ENCODE results near the gene LARGE1. TPM values are rescaled to one million over a fixed set of nuclear protein-coding genes. Genes with fewer than 3 reads are reported as not detected.
A peak's percentile ranks its signal among the peaks of the same experiment; 100 is the strongest.

The LARGE1 gene
- total and polyA plus RNA-seq, 9 of the 15 experiments (the other 6 are each of a cell fraction or from before 2014, with no cell fraction given): 0.01 to 0.66 (median 0.14) TPM; not detected in 2

DNA sequence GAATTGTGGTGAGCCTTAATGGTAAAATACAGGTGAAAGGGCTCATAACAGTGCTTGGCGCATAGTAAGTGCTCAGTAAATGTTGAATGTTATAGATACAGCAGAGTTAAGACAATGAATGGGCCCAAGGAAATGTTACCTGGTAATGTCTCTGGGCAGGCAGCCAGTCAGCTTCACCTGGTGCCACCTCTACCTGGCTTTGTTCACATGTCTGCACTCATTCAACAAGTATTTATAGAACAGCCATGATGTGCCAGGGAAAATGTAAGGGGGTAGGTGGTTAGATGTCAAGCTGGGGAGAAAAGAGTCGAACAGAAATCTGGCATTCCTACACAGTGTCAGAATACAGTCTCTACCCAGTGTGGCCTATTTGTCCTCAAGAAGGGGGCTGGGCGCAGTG lies 623.3 kb downstream of the LARGE1 start (continued):
- TF ChIP-seq ZNF408 (CRISPR knock-in tag; IDR thresholded peaks at IDR 0.05; ENCODE audit: low read depth) (no peak), PHTF2 (CRISPR knock-in tag; IDR thresholded peaks at IDR 0.05) (no peak), ZNF589 (CRISPR knock-in tag; IDR thresholded peaks at IDR 0.05; ENCODE audit: low read depth) (no peak), ZNF584 (CRISPR knock-in tag; IDR thresholded peaks at IDR 0.05; ENCODE audit: low read depth) (no peak), ZNF57 (CRISPR knock-in tag; IDR thresholded peaks at IDR 0.05) (no peak), ELF1 (tag; IDR thresholded peaks at IDR 0.05) (no peak), HES1 (IDR thresholded peaks at IDR 0.05; ENCODE audit: low read depth) (no peak)
- TF ChIP-seq, protein P1, sequence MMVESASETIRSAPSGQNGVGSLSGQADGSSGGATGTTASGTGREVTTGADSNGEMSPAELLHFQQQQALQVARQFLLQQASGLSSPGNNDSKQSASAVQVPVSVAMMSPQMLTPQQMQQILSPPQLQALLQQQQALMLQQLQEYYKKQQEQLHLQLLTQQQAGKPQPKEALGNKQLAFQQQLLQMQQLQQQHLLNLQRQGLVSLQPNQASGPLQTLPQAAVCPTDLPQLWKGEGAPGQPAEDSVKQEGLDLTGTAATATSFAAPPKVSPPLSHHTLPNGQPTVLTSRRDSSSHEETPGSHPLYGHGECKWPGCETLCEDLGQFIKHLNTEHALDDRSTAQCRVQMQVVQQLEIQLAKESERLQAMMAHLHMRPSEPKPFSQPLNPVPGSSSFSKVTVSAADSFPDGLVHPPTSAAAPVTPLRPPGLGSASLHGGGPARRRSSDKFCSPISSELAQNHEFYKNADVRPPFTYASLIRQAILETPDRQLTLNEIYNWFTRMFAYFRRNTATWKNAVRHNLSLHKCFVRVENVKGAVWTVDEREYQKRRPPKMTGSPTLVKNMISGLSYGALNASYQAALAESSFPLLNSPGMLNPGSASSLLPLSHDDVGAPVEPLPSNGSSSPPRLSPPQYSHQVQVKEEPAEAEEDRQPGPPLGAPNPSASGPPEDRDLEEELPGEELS (CRISPR knock-in tag; IDR thresholded peaks at IDR 0.05; ENCODE audit: borderline replicate concordance): no peak

- ChIA-PET CTCF (ENCODE audit: low intra/inter-chr PET ratio) (no interaction called here), POLR2A (no interaction called here)
- no peak overlapping the region for H3K9ac ChIP-seq (ENCODE audit: insufficient read depth in 1 of 2, low read depth in 2 of 2, low read length in 2 of 2)
- no TSS peak for BruUV-seq (replicated peaks)
- peaks cover 0 to under 1% of the 10 kb centered on the region in 2 experiments; a peak in 1 of 5 replicates for H3K27me3 ChIP-seq (ENCODE audit: control insufficient read depth in 2 of 2, insufficient read depth in 2 of 2, low read length in 2 of 2)
- H3K36me3 ChIP-seq (ENCODE audit: control insufficient read depth, insufficient read depth, low read length): no peaks in the 10 kb centered on the region
- no peaks in the 10 kb centered on the region for H3K4me1 ChIP-seq (replicated peaks in 1 of 2; ENCODE audit: control insufficient read depth in 2 of 2, insufficient read depth in 2 of 2, low read length in 2 of 2)
- in situ Hi-C loops (cut with MboI): loop anchor here (25.0 kb wide), 1 partner anchor 1724 kb away; no protein-coding TSS in a partner anchor
- H3K79me2 ChIP-seq (ENCODE audit: control insufficient read depth, insufficient read depth, low read length): no peaks in the 10 kb centered on the region
- no peak overlapping the region for H3K4me2 ChIP-seq (ENCODE audit: insufficient read depth, low read length)
- no peak overlapping the region for H3K4me3 ChIP-seq
- WGBS (ENCODE audit: insufficient coverage, low coverage, missing lambda C conversion rate): 0% methylated on average over 3 of the region's 3 CpGs
- intact Hi-C loops (cut with micrococcal nuclease): no loop called here
- H4K20me1 ChIP-seq (replicated peaks; ENCODE audit: control insufficient read depth, insufficient read depth, low read length): no peaks in the 10 kb centered on the region
- H2AFZ ChIP-seq (ENCODE audit: low read depth, low read length): no peak overlapping the region
- DNase-seq (ENCODE audit: extremely low read depth in 1 of 4, low spot score in 3 of 4): no peak
- no peak overlapping the region for H3K27ac ChIP-seq (ENCODE audit: extremely low read depth, low read depth, low read length)
- ATAC-seq: no peak
- FAIRE-seq: no peak
- no peaks in the 10 kb centered on the region for H3K9me3 ChIP-seq (replicated peaks; ENCODE audit: control insufficient read depth, insufficient read depth, low read depth, low read length)
- H3K9me1 ChIP-seq (ENCODE audit: control insufficient read depth, insufficient read depth, low read length): no peaks in the 10 kb centered on the region
- no peak for TF ChIP-seq RAD51 (IDR thresholded peaks at IDR 0.05; ENCODE audit: borderline replicate concordance, low read depth)
- peak; percentile 91 for TF ChIP-seq ZNF134 (CRISPR knock-in tag; conservative IDR thresholded peaks at IDR 0.05)
These were observed 632.2 kb downstream of the LARGE1 start for GRCh38 chr22:33288078-33288477.

All from K562 (cell line).